GM12873 (cell line): ENCODE measurements around the gene TGFBI.

Experiments used
- TF ChIP-seq, protein P1 (sequence below): IDR thresholded peaks from 2 replicates; pipeline ENCODE4 v1.5.1; 2012; ENCODE audit warnings: low read depth, mild to moderate bottlenecking, moderate library complexity, low read length, control low read depth; ENCODE audit not compliant: insufficient read depth; ENCODE audit errors: missing control alignments

TGFBI gene

GRCh38 chr5:136101884-136102283 lies 73.1 kb downstream of the TGFBI start:
- TF ChIP-seq, protein P1, sequence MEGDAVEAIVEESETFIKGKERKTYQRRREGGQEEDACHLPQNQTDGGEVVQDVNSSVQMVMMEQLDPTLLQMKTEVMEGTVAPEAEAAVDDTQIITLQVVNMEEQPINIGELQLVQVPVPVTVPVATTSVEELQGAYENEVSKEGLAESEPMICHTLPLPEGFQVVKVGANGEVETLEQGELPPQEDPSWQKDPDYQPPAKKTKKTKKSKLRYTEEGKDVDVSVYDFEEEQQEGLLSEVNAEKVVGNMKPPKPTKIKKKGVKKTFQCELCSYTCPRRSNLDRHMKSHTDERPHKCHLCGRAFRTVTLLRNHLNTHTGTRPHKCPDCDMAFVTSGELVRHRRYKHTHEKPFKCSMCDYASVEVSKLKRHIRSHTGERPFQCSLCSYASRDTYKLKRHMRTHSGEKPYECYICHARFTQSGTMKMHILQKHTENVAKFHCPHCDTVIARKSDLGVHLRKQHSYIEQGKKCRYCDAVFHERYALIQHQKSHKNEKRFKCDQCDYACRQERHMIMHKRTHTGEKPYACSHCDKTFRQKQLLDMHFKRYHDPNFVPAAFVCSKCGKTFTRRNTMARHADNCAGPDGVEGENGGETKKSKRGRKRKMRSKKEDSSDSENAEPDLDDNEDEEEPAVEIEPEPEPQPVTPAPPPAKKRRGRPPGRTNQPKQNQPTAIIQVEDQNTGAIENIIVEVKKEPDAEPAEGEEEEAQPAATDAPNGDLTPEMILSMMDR = no peak

GRCh38 chr5:136103118-136103517 lies 74.3 kb downstream of the TGFBI start:
- TF ChIP-seq, protein P1 = no peak

- TF ChIP-seq, protein P1 = no peak
These were observed 75.6 kb downstream of the TGFBI start for GRCh38 chr5:136104306-136104965.

DNA sequence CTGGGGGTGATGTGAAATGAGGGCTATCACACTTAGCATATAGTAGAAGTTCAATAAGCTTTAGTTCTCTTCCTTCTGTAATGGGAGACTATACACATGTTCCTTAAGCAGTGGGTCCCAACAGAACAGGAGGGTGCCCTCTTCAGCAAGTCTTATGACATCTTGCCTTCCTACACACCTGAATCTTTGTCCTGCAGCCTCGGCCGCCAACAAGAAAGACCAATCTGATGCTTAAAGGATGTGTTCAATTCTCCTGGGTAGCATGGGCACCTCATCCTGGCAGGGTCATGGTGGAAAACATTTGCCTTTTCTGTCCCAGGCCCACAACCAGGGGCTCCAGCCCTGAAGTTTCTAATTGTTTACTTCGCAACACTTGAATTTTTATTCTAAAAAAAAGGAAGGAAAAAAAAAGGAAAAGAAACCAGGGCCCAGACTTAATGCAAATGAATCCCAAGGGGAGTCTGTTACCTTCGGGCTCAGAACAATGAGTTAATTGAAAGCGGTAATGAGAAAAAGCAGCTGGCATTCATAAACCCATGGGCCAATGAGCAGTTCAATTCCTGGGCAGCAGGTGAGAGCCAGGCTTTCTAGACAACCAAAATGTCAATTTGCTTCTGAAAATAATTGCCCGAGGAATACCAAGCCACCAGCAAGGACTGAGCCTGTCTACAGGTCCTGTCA lies 77.7 kb downstream of the TGFBI start:
- TF ChIP-seq, protein P1 = no peak

GRCh38 chr5:136108180-136108611 lies 79.4 kb downstream of the TGFBI start:
- TF ChIP-seq, protein P1 = no peak

DNA sequence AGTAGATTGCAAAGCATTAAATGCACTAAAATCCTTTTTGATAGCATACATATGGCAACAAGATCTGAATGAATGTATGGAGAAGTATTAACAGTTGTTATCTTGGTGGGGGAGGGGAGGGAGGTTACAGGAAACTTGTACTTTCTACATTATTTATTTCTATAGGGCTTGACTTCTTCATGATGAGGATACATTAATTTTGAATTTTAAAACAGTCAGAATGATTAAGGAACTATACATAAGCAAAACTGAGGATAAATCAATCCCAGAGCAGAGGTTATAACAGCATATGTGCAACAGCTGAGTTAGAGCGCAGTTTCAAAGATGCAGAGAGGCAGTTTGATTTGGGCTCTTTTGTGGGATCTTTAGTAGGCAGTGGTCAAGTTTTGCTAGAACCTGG lies 80.0 kb downstream of the TGFBI start:
- TF ChIP-seq, protein P1 = no peak

GRCh38 chr5:136109453-136110135 lies 80.8 kb downstream of the TGFBI start:
- TF ChIP-seq, protein P1 = no peak
